Fibroblast of skin of abdomen (primary cell): ENCODE results near the gene DLK1.

Experiments
- DNase-seq: peaks from one replicate; pipeline ENCODE4 v3.0.0-alpha.2; 2013

The DLK1 gene

DNA sequence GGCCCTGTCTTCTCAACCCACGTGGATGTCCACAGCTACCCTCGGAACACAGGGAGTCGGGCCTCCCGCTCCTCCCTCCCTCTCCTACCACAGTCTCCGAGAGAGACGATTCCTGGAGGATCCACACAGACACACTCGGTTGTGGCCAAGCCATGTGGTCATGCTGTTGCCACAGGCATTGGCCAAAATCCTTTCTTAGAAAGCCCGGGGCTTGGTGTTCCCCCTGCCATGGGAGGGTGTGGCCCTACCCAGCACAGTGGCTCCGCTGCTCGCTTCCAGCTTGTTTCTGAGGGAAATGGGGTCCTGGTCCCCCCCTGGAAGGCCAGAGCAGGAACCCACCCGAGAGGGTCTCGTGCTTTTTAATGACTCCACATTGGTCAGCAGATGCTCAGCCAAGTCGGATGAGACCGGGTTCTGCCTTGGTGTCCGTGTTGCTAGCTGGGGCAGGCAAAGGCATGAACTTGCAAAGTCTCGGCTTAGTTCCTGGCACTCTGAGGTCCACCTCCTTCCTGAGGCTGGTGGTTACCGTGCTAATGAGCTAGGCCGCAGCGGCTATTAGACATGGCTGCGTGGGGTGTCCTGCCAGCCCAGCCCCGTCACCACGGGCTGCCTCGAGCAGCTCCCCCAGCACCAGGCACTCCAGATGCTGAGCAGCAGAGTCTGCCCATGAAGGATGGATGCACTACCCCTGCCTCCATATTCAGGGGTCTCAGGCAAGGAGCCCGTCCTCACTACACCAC lies 52.4 kb downstream of the DLK1 start:
- DNase-seq: no peak

DNA sequence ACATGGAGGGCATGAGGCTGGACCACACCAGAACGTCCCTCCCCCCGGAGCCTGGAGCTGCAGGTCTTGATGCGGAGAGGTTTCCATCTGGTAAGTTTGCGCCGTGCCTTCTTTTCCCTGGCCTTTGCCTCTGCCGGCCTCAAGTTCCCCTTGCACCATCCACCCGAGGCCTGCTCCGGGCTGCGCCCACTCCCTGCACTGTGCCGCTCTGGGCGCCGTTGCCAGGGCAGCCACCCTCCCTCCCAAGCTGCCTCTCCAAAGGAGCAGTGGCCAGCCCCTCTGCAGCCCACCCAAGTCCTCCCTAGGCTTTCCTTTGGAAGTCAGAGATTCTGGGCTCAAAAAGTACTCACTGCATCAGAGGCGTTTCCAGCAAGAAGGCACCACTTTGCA lies 53.0 kb downstream of the DLK1 start:
- DNase-seq: no peak

DNA sequence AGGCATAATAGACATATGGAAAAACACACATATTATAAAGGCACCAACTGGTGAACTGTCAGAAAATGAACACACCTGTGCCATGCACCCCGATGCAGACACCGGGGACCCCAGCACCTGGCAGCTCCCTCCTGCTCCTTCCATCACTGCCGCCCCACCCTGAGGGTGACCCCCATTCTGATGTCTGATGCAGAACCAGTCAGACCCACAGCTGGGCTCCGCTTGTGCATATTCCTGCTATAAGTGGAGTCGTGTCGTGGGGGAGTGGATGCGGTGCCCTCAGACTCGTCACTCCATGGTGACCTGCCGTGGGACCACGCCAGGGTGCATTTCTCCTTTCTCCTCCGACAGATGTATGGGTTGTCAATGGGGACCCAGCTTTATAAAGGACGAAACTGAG lies 53.6 kb downstream of the DLK1 start:
- DNase-seq: no peak

DNA sequence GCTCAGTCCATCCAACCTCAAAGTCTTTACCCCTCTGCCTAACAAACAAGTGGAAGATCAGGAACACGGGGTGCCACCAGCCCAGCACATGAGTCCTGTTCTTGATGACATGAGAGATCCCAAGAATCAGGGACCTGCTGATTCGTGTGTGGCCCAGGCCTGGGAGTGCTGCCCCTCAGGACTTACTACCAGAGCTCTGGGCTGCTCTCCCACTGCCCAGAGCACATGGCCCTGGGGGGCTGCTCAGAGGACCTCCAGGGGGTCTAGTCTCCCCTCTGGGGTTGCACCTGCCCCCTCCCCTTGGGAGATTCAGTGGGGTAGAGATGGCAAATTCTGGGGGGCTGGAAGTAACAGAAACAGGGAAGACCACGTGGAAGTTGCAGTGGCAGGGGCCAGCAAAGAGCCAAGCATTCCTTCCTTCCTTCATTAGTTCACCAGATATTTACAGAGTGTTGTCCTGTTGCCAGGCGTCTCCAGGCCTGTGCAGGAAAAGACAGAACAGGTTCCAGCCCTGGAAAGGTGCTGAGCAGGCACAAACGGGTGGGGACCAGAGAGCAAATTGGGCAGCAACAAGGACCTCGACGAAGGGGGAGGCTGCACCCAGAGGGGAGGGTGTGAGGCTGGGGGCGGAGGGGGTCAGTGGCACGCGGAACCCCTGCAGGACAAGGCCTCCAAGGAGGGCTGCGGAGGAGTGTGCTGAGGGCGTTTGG lies 54.1 kb downstream of the DLK1 start:
- DNase-seq: no peak

DNA sequence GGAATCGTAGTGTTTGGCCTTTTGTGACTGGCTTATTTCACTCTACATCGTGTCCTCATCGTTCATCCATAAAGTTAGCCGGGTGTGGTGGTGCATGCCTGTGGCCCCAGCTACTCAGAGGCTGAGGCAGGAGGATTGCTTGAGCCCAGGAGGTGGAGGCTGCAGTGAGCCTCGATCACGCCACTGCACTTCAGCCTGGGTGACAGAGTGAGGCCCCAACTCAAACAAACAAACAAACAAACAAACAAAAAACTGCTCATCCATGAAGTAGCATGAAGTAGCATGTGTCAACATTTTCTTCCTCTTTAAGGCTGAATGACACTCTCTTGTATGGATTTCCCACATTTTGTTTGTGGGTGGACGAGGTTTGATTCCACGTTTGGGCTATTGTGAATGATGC lies 55.3 kb downstream of the DLK1 start:
- no peak for DNase-seq

DNA sequence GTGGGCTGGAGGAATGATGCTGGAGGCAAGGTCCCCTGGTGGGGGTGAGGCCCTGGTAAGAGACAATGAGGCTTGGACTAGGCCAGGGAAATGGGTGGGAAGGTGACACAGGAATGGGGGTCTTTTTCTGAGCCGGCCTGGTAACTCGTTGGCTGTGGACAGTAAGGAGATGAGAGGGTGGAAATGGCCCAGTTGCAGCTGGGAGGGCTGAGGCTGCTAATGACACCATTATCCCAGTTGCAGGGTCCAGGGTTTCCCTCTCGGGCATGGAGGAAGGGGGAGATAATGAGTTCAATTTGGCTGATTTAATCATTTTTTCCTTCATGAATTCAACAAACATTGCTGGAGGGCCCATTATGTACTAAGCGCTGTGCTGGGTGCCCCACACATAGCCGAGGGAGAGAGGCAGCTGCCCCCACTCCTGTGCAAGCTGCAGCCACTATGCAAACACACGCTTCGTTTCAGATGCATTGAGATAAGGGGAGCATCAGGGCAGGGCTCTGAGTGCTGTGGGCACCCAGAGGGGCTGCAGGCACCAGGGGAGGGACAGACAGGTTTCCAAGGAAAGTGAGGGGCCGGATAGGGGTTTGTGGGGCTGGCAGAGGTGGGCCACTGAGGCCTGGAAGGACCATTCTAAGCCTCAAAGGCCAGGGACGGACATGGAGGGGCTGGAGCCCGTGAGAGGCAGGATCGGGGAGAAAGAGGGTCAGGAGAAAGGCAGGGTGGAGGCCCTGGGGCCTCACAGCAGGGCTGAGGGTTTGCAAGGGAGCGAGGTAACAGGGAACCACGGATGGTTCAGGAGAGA lies 56.0 kb downstream of the DLK1 start:
- no peak for DNase-seq

DNA sequence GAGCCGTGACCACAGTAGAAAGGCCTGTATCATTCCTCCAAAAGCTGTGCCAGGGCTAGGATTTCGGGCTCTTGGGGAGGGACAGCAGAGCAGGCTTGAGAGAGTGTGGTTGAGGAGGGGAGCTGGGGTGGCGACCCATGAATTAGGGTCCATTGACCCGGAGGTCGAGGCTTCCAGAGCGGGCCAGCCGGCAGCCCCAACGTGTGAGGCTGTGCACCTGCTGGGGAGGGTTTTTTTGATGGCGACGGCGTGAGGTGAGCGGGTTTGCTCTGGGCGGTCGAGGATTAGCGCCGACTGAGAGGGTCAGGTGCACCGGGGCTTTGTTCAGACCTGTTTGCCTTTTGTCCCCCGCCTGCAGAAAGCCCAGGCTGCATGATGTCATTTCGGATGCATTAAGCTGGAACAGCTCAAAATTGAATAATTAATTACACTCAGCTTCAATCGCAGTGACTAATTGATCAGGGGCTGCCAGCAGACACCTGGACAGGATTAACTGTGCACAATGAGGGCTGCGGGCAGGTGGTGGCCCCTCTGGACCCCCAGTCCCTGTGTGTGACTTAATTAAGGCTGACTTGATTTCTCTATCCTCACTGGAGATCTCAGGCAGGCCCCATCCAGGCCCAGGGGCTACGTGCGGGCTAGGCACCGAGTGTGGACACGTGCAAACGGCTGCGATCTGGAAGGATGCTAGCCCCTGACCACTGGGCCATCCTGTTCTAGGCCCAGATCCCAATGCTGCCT lies 57.1 kb downstream of the DLK1 start:
- DNase-seq: no peak

DNA sequence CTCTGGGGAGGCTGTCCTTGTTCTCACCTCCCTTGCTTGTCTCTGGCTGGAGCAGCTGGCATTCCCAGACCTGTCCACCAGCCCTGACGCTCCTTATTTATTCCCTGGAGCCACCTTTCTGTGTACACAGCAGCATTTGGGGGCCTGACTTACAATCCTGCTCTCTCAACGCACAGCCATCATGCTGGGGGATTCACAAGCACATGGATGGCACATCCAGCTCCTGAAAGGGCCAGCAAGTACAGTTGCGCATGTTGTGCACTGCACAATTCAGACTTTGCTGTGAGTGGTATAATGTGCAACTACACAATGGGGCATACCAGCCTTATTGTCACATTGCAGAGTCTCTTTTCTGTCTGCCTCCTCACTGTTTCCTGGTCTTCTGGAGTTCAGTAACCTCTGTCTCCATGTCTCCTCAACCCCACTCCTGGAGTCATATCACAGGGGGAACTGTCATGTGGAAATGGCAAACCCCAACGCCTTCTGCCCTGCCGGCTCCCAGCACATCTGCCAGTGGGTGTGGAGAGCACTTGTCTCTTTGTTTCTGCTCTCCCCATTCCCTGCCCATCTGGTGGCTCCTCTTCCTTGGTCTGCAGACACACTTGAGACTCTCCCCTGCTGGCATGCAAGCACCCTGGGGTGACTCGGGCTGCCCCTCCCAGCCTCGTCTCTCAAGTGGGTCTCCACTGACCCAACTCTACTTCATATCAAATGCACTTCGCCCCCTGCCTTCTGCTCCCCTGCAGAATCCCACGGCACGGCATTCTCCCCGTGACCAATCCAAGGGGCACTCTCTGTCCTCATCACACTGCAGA lies 58.0 kb downstream of the DLK1 start:
- no peak for DNase-seq

DNA sequence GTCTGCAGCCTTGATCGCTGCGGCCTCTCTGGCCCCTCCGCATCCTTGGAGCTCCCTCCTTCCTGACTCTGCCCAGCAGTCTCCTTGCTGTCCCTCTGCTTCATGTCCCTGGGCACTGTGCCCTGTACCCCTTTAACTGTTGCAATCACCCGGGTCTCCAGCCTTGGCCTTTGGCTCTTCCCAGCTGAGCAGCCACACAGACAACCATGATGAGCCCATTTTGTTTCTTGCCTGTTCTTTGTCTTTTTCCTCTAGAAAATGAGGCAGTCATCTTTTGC lies 58.6 kb downstream of the DLK1 start:
- DNase-seq: no peak

DNA sequence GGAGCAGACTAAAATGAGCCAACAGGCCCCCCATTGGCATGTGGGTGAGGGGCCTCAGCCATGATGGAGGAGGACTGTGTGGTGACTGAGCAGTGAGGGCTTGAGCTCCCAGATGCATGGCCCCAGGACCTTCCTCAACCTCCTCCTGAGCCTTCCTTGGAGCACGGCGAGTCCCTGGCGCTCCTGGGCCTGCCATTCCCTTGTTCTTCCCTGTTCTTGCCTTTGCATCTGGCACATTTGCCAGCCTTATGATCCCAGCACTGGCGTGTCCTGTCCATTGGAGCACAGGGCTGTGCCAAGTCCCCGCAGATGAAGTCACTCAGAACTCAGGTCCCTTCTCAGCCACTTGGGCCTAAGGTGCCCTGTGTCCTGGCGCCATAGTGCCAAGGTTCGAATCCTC lies 58.9 kb downstream of the DLK1 start:
- no peak for DNase-seq

DNA sequence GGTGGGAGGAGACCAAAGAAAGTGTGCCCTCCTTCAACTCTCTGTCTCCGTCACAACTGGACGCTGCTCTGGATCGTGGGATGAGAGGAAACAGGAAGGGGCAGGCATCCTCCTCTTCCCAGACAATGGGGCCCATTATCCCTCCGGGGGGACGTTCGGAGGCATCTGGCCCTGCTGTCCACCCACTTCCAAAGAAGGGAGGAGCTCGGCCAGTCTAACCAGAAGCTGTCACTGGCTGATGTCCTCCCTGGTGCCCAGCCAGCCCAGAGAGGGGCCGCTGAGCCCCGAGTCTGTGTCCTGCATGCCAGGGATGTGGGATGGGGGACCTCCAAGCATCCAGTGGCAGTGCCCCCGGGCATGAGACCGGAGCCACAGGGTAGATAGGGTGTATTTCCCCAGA lies 59.4 kb downstream of the DLK1 start:
- no peak for DNase-seq

DNA sequence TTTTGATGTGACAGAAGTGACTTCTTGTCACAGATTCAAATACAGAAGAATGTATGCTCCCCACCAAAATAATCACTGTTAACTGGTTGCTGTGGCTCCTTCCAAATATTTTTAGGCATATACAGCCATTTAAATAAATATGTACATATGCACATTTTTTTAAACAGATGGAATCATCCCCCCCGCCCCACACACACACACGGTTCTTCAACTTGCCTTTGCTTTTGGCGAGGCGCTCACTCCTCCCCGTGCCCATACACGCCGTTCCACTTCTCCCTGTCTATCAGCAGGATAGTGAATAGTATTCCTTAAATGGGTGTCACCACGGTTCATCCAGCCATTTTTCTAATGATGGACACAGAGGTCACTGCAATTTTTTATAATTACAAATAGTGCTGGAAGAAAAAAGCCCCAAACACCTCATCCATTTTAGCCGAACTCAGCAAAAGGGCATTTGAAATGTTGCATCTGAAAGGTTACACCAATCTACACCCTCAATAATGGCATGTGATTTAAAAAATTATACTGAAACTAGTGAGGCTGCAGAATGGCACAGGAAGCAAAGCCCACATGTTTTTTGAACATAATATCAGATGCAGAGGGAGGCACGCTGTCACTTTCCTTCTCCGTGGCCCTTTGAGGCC lies 60.0 kb downstream of the DLK1 start:
- no peak for DNase-seq

DNA sequence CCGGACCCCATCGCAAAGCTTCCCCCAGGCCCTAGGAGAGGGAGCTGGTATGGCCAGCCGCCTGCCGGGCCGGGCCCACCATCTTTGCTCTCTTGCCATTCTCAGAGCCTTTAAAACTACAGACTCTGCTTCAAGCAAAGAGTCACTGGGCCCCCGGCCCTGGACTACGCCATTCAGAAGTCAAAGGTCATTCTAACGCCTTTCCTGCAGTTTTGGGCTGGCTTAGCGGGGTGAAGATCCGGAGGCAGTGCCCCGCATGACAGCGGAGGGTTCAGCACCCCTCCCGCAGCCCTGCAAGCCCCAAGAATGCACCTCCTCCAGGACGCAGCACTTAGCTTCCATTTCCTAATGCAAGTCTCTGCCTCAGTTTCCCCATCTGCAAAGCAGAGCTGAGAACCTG lies 61.0 kb downstream of the DLK1 start:
- DNase-seq: no peak
